22Rv1 (cell line): Measurements from ENCODE around the gene KLK14.

Source experiments
- H3K27ac ChIP-seq: fragments of 450-650 bp; 2 replicates; pipeline ENCODE4 v1.5.1; 2017
- CTCF ChIP-seq: fragments of 450-650 bp; IDR thresholded peaks from 2 replicates; pipeline ENCODE4 v1.5.1; 2017; ENCODE audit warnings: mild to moderate bottlenecking
- ZFX ChIP-seq: fragments of 450-650 bp; IDR thresholded peaks from 2 replicates; pipeline ENCODE4 v1.6.1; 2017; ENCODE audit warnings: antibody characterized with exemption, borderline replicate concordance

Gene KLK14

GRCh38 chr19:51098365-51099046 is 15.8 kb upstream of the KLK14 start:
- TF ChIP-seq ZFX = no peak
- no peak for TF ChIP-seq CTCF
- no peak overlapping the region for H3K27ac ChIP-seq

- no peak overlapping the region for H3K27ac ChIP-seq
- TF ChIP-seq CTCF = no peak
Measured at GRCh38 chr19:51097796-51098195, 15.1 kb upstream of the KLK14 start.

- TF ChIP-seq CTCF = peak; percentile 77
- no peak for TF ChIP-seq ZFX
- H3K27ac ChIP-seq = no peak overlapping the region
Measured at GRCh38 chr19:51097166-51097738, 14.6 kb upstream of the KLK14 start.

- TF ChIP-seq ZFX (no peak), CTCF (peak; percentile 21; the same call in 1 of the 2 replicates)
- H3K27ac ChIP-seq = no peak overlapping the region
Measured at GRCh38 chr19:51096473-51097165, 13.9 kb upstream of the KLK14 start.

- TF ChIP-seq ZFX (no peak), CTCF (peak; percentile 90)
Measured at GRCh38 chr19:51094696-51095279, 12.1 kb upstream of the KLK14 start.

GRCh38 chr19:51093510-51094345 is 11.0 kb upstream of the KLK14 start:
- H3K27ac ChIP-seq = peak overlapping the region; percentile 67

More at GRCh38 chr19:51094696-51095279, 12.1 kb upstream of the KLK14 start:
- H3K27ac ChIP-seq = no peak overlapping the region

More at GRCh38 chr19:51093510-51094345, 11.0 kb upstream of the KLK14 start:
- TF ChIP-seq ZFX (no peak), CTCF (no peak)
